ENCODE measurements around the gene SCAPER.

- no peak for TF ChIP-seq POLR2AphosphoS5 (IDR thresholded peaks at IDR 0.05; ENCODE audit: low read depth)
- no peak for TF ChIP-seq CTCF (IDR thresholded peaks at IDR 0.05; ENCODE audit: insufficient read depth, low read length)
- no peak for TF ChIP-seq REST (IDR thresholded peaks at IDR 0.05; ENCODE audit: insufficient replicate concordance, low read depth)
- no peak for TF ChIP-seq GABPA (IDR thresholded peaks at IDR 0.05; ENCODE audit: low read depth)
Observed at GRCh38 chr15:76553564-76553963, 351.6 kb downstream of the SCAPER start.

Data from HL-60 (cell line).